ENCODE data around the gene ZNF564.
"Not testable (repeated sequence)": the region's sequence is repeated elsewhere in the genome, so short reads cannot be mapped to it uniquely, and the experiment has no call there.

The ZNF564 gene

GRCh38 chr19:12551060-12551832 lies at the start of gene ZNF564:
Gene ZNF564, minus strand, starts transcription at chr19:12551482. Its CDS starts 150 bp downstream, at chr19:12551332.
- peak; percentile 92 to 93 for DNase-seq (ENCODE audit: low read depth in 2 of 2)

GRCh38 chr19:12597594-12597993 lies 46.3 kb upstream of the ZNF564 start:
- no peak for DNase-seq (ENCODE audit: low read depth in 2 of 2)

DNA sequence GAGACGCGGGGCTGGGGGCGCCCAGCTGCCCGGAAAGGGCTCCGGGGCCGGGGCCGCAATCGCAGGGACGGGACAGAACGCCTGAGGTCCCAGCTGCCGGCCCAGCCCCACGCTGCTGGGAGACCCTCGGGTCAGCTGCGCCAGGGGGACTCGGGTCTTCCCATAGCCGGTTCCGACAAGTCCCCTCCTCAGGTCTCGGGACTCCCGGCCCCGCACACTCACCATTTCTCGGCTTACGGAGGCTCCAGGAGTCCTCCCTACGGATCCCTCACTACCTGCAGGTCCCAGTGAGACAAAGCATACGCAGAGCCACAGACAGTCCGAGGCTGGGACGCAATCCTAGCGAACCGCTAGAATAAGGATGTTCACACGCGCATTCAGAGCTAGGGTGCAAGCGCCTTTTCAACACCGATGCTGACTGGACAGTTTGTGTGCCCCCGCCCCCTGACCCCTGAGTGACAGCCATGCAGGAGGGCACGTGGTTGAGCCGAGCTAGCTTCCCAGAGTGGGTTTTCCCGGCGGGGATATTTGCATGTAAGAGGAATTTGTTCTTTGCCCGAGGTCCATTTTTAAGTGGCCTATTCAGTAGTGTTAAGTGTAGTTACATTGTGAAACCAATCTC lies 45.8 kb upstream of the ZNF564 start:
- no peak for DNase-seq (ENCODE audit: low read depth in 2 of 2)

- DNase-seq (ENCODE audit: low read depth in 2 of 2): no peak
These were observed 45.2 kb upstream of the ZNF564 start for GRCh38 chr19:12596485-12596884.

DNA sequence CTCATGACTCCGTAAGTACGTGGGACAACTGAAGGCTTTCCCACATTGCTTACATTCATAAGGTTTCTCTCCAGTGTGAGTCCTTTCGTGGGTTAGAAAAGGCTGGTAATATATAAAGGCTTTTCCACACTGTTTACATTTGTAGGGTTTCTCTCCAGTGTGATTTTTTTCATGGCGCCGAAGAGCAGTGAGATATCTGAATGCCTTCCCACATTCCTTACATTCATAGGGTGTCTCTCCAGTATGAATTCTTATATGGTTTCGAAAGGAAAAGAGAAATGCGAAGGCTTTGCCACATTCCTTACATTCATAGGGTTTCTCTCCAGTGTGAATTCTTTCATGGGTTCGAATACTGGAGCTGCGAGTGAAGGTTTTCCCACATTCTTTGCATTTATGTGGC lies 29.8 kb upstream of the ZNF564 start:
- no peak for DNase-seq (ENCODE audit: low read depth in 2 of 2)

GRCh38 chr19:12580180-12580694 lies 29.0 kb upstream of the ZNF564 start:
- no peak for DNase-seq (ENCODE audit: low read depth in 2 of 2)

DNA sequence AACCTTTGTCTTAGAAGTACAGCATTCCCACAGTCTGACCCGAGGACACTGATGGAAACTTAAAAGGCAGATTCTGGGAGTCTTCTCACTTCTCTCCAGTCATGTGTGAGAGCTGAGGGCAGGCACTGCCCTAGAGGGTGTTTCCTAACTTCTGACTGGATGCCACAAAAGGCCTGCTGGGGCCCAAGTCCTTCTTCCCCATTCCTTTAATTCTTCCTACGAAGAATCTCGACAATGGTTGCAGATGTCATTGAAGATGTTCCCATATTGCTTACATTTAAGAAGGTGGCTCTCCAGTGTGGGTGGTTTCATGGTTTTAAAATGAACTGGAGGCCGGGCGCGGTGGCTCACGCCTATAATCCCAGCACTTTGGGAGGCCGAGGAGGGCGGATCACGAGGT lies 27.4 kb upstream of the ZNF564 start:
- no peak for DNase-seq (ENCODE audit: low read depth in 2 of 2)

GRCh38 chr19:12574036-12574435 lies 22.8 kb upstream of the ZNF564 start:
- no peak for DNase-seq (ENCODE audit: low read depth in 2 of 2)

- no peak for DNase-seq (ENCODE audit: low read depth in 2 of 2)
These were observed 16.7 kb upstream of the ZNF564 start for GRCh38 chr19:12567951-12568350.

DNA sequence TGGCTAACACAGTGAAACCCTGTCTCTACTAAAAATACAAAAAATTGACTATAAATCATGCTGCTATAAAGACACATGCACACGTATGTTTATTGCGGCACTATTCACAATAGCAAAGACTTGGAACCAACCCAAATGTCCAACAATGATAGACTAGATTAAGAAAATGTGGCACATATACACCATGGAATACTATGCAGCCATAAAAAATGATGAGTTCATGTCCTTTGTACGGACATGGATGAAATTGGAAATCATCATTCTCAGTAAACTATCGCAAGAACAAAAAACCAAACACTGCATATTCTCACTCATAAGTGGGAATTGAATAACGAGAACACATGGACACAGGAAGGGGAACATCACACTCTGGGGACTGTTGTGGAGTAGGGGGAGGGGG lies 15.1 kb upstream of the ZNF564 start:
- not testable (repeated sequence) for DNase-seq (ENCODE audit: low read depth in 2 of 2)

- peak; percentile 42 to 50 for DNase-seq (ENCODE audit: low read depth in 2 of 2)
These were observed 12.9 kb upstream of the ZNF564 start for GRCh38 chr19:12564016-12564664.

GRCh38 chr19:12555456-12555930 lies 4.2 kb upstream of the ZNF564 start:
- DNase-seq (ENCODE audit: low read depth in 2 of 2): no peak

- no peak for DNase-seq (ENCODE audit: low read depth in 2 of 2)
These were observed 4.4 kb downstream of the ZNF564 start for GRCh38 chr19:12546903-12547302.

- DNase-seq (ENCODE audit: low read depth in 2 of 2): no peak
These were observed 5.2 kb downstream of the ZNF564 start for GRCh38 chr19:12546068-12546467.

DNA sequence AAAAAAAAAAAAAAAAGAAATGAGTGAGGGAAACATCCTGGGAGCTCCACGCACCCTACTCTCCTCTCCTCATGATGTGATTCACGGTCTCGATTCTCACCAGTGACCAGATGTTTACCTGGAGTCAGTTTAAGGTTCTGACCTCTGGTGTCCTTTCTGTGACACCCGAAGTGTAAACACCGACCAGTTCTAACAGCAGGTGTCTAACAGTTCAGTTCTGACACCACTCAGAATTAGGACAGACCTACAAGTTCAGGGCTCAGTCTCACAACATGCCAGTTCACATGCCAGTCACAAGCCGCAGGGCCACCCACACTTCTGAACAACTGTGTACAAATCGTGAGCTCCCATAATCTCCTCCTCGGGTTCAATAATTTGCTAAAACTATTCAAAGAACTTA lies 6.0 kb downstream of the ZNF564 start:
- DNase-seq (ENCODE audit: low read depth in 2 of 2): no peak

DNA sequence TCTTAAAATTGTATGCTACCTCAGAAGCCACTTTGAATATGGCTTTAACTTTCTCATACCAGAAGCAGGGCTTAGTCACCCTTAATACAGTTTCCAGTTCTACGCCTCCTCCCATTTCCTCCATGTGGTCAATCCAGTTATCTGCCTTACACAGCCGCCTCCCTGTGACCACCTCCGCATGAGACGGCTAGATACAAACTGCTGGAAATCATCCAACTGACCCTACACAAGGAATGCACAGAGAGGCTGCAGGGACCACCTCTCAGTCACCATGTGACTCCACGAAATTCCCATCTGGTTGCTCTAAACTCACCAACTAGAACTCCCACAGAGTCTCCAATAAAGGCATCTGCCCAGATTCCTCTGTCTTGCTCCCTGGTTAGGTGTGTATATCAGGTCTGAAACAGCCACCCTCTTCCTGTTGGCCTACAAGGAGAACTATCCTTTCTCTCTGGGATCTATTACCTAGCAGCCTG lies 6.8 kb downstream of the ZNF564 start:
- no peak for DNase-seq (ENCODE audit: low read depth in 2 of 2)

DNA sequence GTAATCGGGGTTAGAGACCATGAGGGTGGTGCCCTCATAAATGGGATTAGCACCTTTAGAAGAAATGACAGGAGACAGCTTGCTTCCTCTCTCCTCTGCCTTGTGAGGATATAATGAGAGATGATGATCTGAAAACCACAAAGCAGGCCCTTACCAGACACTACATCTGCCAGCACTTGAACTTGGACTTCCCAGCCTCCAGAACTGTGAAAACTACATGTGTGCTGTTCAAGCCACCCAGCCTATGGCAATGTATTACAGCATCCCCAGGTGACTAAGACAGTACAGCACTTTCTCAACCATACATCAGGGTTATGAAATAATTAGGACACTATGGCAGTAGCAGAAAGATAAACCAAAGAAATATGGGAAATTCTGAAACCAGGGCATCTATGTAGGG lies 7.4 kb downstream of the ZNF564 start:
- DNase-seq (ENCODE audit: low read depth in 2 of 2): no peak

- no peak for DNase-seq (ENCODE audit: low read depth in 2 of 2)
These were observed 24.0 kb downstream of the ZNF564 start for GRCh38 chr19:12527034-12527836.

GRCh38 chr19:12526542-12526941 lies 24.7 kb downstream of the ZNF564 start:
- DNase-seq (ENCODE audit: low read depth in 2 of 2): no peak

DNA sequence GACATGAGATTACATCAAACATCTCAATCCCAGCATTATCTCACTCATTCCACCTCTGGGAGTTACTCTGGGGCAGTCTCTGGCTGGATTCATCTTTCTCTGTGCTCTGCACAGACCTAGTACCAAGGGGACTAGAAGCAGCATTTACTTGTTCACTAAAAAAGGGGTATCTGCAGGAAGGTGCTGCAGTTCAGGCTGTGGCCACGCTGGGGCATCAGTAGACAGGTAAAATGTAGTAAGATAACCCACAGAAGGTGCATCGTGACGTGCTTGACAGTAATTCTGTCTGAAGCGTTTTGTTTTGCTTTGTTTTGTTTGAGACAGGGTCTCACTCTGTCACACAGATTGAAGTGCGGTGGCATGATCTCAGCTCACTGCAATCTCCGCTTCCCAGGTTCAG lies 29.3 kb downstream of the ZNF564 start:
- DNase-seq (ENCODE audit: low read depth in 2 of 2): no peak

DNA sequence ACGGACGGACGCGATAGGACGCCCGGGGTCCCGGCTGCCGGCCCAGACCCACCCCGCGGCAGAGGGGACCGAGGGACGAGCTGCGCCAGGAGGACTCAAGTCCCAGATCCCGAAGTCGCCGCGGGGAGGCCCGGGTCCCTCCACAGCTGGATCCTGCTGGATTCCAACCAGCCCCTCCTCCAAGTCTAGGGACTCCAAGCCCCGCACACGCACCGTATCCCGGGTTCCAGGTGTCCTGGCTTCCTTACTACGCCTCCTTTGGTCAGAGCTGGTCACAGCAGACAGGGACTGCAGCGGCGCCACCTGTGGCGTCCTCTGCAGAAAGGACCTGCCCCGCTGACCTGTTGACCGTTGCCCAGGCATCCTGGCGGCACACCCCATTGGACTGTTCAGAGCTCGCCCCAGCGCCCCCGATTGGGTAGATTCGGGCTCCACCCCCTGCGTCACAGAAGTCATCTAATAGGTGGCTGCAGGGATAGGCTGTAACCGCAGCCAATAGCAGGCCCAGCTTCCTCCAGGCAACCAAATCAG lies 37.7 kb downstream of the ZNF564 start:
- DNase-seq (ENCODE audit: low read depth in 2 of 2): no peak

Data from fibroblast of skin of left biceps (primary cell).